HG03342 (cell line): ENCODE results near the gene PTPRM.
"Not testable (repeated sequence)": the region's sequence is repeated elsewhere in the genome, so short reads cannot be mapped to it uniquely, and the experiment has no call there.

Source experiments
- ATAC-seq: cut with Tn5 transposase; IDR thresholded peaks from one replicate; pipeline ENCODE4 v1.9.1; 2021; ENCODE audit warnings: mild to moderate bottlenecking, moderate library complexity; ENCODE audit not compliant: unreplicated experiment

Gene PTPRM

GRCh38 chr18:7926526-7926925, 359.4 kb downstream of the PTPRM start:
- ATAC-seq = no peak

- no peak for ATAC-seq
Observed at GRCh38 chr18:7927119-7927518, 360.0 kb downstream of the PTPRM start.

- no peak for ATAC-seq
Observed at GRCh38 chr18:7931763-7932162, 364.6 kb downstream of the PTPRM start.

- ATAC-seq = no peak
Observed at GRCh38 chr18:7937268-7937667, 370.2 kb downstream of the PTPRM start.

- ATAC-seq = no peak
Observed at GRCh38 chr18:7939521-7939920, 372.4 kb downstream of the PTPRM start.

- ATAC-seq = no peak
Observed at GRCh38 chr18:7940379-7940778, 373.3 kb downstream of the PTPRM start.

GRCh38 chr18:7940971-7941370, 373.9 kb downstream of the PTPRM start:
- ATAC-seq = no peak

- ATAC-seq = no peak
Observed at GRCh38 chr18:7941533-7941932, 374.4 kb downstream of the PTPRM start.

- no peak for ATAC-seq
Observed at GRCh38 chr18:7945882-7946281, 378.8 kb downstream of the PTPRM start.

GRCh38 chr18:7946734-7947377, 379.7 kb downstream of the PTPRM start:
- ATAC-seq = no peak

- ATAC-seq = no peak
Observed at GRCh38 chr18:7950380-7951136, 383.4 kb downstream of the PTPRM start.

- no peak for ATAC-seq
Observed at GRCh38 chr18:7953095-7953958, 386.2 kb downstream of the PTPRM start.

- no peak for ATAC-seq
Observed at GRCh38 chr18:7954238-7954637, 387.1 kb downstream of the PTPRM start.

- ATAC-seq = no peak
Observed at GRCh38 chr18:7955175-7955574, 388.1 kb downstream of the PTPRM start.

GRCh38 chr18:7957297-7957696, 390.2 kb downstream of the PTPRM start:
- no peak for ATAC-seq

- ATAC-seq = no peak
Observed at GRCh38 chr18:7958081-7958896, 391.2 kb downstream of the PTPRM start.

GRCh38 chr18:7958897-7959146, 391.7 kb downstream of the PTPRM start:
- ATAC-seq = no peak

GRCh38 chr18:7966682-7967081, 399.6 kb downstream of the PTPRM start:
- not testable (repeated sequence) for ATAC-seq

- no peak for ATAC-seq
Observed at GRCh38 chr18:7974200-7974874, 407.2 kb downstream of the PTPRM start.

GRCh38 chr18:7977897-7978296, 410.8 kb downstream of the PTPRM start:
- ATAC-seq = no peak

GRCh38 chr18:7978834-7979233, 411.7 kb downstream of the PTPRM start:
- ATAC-seq = no peak
